Trophoblast cell (in vitro differentiated cells and primary cell): ENCODE results near the gene TNFSF13.

Experiments used
- DNase-seq, 2 donors: peaks; one replicate each; pipeline ENCODE4 v3.0.0-alpha.2; 2016
- H2AFZ ChIP-seq: 2 replicates; pipeline ENCODE4 v1.6.1; 2013; ENCODE audit warnings: low read length, moderate library complexity, mild to moderate bottlenecking; ENCODE audit not compliant: insufficient read depth, poor library complexity
- H2AK5ac ChIP-seq: 2 replicates; pipeline ENCODE4 v1.6.1; 2013; ENCODE audit warnings: mild to moderate bottlenecking, low read length
- H2BK120ac ChIP-seq: 2 replicates; pipeline ENCODE4 v1.6.1; 2013; ENCODE audit warnings: low read length, mild to moderate bottlenecking, moderate library complexity; ENCODE audit not compliant: insufficient read depth, poor library complexity
- H2BK12ac ChIP-seq: 2 replicates; pipeline ENCODE4 v1.6.1; 2013; ENCODE audit warnings: mild to moderate bottlenecking, low read length, moderate library complexity
- H2BK5ac ChIP-seq: 2 replicates; pipeline ENCODE4 v1.6.1; 2013; ENCODE audit warnings: low read length, low read depth, moderate library complexity, mild to moderate bottlenecking; ENCODE audit not compliant: poor library complexity
- H3K14ac ChIP-seq: 2 replicates; pipeline ENCODE4 v1.6.1; 2013; ENCODE audit warnings: mild to moderate bottlenecking, low read length
- H3K18ac ChIP-seq: 2 replicates; pipeline ENCODE4 v1.6.1; 2013; ENCODE audit warnings: mild to moderate bottlenecking, low read length
- H3K23ac ChIP-seq: 2 replicates; pipeline ENCODE4 v1.6.1; 2013; ENCODE audit warnings: low read length
- H3K27ac ChIP-seq: 2 replicates; pipeline ENCODE4 v1.5.1; 2013; ENCODE audit warnings: low read depth, mild to moderate bottlenecking, inconsistent platforms, low read length, moderate library complexity
- H3K27me3 ChIP-seq: 2 replicates; pipeline ENCODE4 v1.6.1; 2013; ENCODE audit warnings: inconsistent platforms, mild to moderate bottlenecking, low read length, moderate library complexity; ENCODE audit not compliant: insufficient read depth
- H3K36me3 ChIP-seq, 2 experiments: 1 replicate in 1 of 2; 2 replicates in 1 of 2; pipeline ENCODE4 v1.6.1; 2013; ENCODE audit warnings: low read length in 2 of 2, mild to moderate bottlenecking in 2 of 2, moderate library complexity in 1 of 2; ENCODE audit not compliant: insufficient read depth in 2 of 2, control insufficient read depth in 1 of 2
- H3K4ac ChIP-seq: 2 replicates; pipeline ENCODE4 v1.6.1; 2013; ENCODE audit warnings: low read depth, mild to moderate bottlenecking, low read length, moderate library complexity
- H3K4me1 ChIP-seq, 2 experiments: 1 replicate in 1 of 2; 2 replicates in 1 of 2; pipeline ENCODE4 v1.6.1; 2013; ENCODE audit warnings: low read length in 2 of 2, mild to moderate bottlenecking in 2 of 2, moderate library complexity in 1 of 2; ENCODE audit not compliant: insufficient read depth in 2 of 2, control insufficient read depth in 1 of 2
- H3K4me2 ChIP-seq: 2 replicates; pipeline ENCODE4 v1.6.1; 2013; ENCODE audit warnings: inconsistent platforms, mild to moderate bottlenecking, low read length, moderate library complexity
- H3K4me3 ChIP-seq: 2 replicates; pipeline ENCODE4 v1.5.1; 2013; ENCODE audit warnings: mild to moderate bottlenecking, low read depth, low read length, inconsistent platforms
- H3K79me1 ChIP-seq: one replicate; pipeline ENCODE4 v1.6.1; 2013; ENCODE audit warnings: low read length
- H3K79me2 ChIP-seq: 2 replicates; pipeline ENCODE4 v1.6.1; 2013; ENCODE audit warnings: low read length, mild to moderate bottlenecking; ENCODE audit not compliant: control insufficient read depth, insufficient read depth, poor library complexity
- H3K9ac ChIP-seq: 2 replicates; pipeline ENCODE4 v1.6.1; 2013; ENCODE audit warnings: mild to moderate bottlenecking, low read length
- H3K9me3 ChIP-seq: 2 replicates; pipeline ENCODE4 v1.6.1; 2013; ENCODE audit warnings: low read depth, mild to moderate bottlenecking, control low read depth, inconsistent platforms, low read length; ENCODE audit not compliant: insufficient read depth
- H4K12ac ChIP-seq: 2 replicates; pipeline ENCODE4 v1.6.1; 2013; ENCODE audit warnings: low read depth, mild to moderate bottlenecking, low read length, moderate library complexity
- H4K8ac ChIP-seq: 2 replicates; pipeline ENCODE4 v1.6.1; 2013; ENCODE audit warnings: low read depth, mild to moderate bottlenecking, low read length, moderate library complexity
- H4K91ac ChIP-seq: one replicate; pipeline ENCODE4 v1.6.1; 2013; ENCODE audit warnings: low read depth, mild to moderate bottlenecking, low read length, moderate library complexity
- WGBS: extraction: QIAGEN DNeasy Blood & Tissue Kit; methylation state at CpG from one replicate; pipeline ENCODE4 v1.1.7; 2013; ENCODE audit warnings: missing lambda C conversion rate; ENCODE audit not compliant: insufficient read length, insufficient coverage; ENCODE audit errors: extremely low coverage; 5-methylcytosine and 5-hydroxymethylcytosine counted together

The TNFSF13 gene

DNA sequence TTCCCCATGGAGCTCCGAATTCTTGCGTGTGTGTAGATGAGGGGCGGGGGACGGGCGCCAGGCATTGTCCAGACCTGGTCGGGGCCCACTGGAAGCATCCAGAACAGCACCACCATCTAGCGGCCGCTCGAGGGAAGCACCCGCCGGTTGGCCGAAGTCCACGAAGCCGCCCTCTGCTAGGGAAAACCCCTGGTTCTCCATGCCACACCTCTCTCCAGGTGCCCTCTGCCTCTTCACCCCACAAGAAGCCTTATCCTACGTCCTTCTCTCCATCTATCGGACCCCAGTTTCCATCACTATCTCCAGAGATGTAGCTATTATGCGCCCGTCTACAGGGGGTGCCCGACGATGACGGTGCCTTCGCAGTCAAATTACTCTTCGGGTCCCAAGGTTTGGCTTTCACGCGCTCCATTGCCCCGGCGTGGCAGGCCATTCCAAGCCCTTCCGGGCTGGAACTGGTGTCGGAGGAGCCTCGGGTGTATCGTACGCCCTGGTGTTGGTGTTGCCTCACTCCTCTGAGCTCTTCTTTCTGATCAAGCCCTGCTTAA lies 2.6 kb downstream of the TNFSF13 start:
- peak; percentile 87 to 94 for DNase-seq
- Histone ChIP-seq H3K23ac (no peak overlapping the region), H3K9ac (peak overlapping the region; percentile 68), H3K4me3 (peak overlapping the region; percentile 92), H4K8ac (peak overlapping the region; percentile 96), H2AK5ac (peak overlapping the region; percentile 11), H3K4ac (peak overlapping the region; percentile 71), H3K9me3 (no peaks in the 10 kb centered on the region), H3K4me1 (peaks cover 4 to 12% of the 10 kb centered on the region in 2 experiments), H4K12ac (peak overlapping the region; percentile 14), H3K79me1 (peaks cover 11% of the 10 kb centered on the region), H3K27me3 (no peaks in the 10 kb centered on the region), H3K79me2 (peaks cover 11% of the 10 kb centered on the region), H3K18ac (peak overlapping the region; percentile 47), H3K14ac (peak overlapping the region; percentile 59), H4K91ac (peak overlapping the region; percentile 85), H3K36me3 (peaks cover 22 to 25% of the 10 kb centered on the region in 2 experiments), H3K4me2 (peak overlapping the region; percentile 97), H3K27ac (peak overlapping the region; percentile 38), H2BK5ac (peak overlapping the region; percentile 78), H2BK12ac (peak overlapping the region; percentile 1), H2AFZ (peak overlapping the region; percentile 96), H2BK120ac (peak overlapping the region; percentile 75)
- WGBS = no CpG with 5 or more reads among the region's 32 CpGs

DNA sequence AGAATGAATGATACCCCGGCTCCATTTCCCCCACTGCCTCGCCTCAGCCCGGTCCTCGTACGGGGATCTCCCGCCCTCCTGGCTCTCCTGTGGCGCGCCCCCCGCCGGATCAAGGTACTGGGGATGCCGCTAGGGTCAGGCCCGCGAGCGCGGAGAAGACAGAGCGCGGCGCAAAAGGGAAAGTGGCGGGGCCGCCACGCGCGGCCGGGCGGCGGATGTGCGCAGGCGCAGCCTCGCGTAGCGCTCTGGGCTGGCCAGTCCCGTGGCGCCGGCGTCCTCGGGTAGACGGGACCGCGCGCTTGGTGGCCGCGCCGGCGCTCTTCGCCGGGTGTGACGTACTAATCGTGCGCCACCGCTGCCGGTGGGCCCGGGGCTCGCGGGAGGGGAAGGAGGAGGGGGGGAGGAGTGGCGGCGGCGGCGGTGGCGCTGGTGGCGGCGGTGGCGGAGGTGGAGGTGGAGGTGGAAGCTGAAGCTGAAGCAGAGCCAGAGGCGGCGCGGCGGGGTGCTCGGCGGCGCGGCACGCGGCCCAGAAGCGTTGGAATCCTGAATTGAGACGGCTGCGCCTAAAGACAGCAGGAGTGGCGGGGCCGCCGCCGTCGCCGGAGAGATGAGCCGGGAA lies 3.1 kb downstream of the TNFSF13 start, which contains the start of gene SENP3:
SENP3 (plus strand) TSS at position 331 of the 619 bp plus-strand sequence. CDS start 1,158 bp downstream, outside the sequence.
- H4K12ac ChIP-seq = peak within 1 kb of the TSS; percentile 95
- H2BK5ac ChIP-seq = peak within 1 kb of the TSS; percentile 78
- H3K79me2 ChIP-seq = peaks cover 11% of the 10 kb centered on the region
- WGBS = no CpG with 5 or more reads among the region's 82 CpGs
- no peak within 1 kb of the TSS for H3K23ac ChIP-seq
- H3K27me3 ChIP-seq = no peaks in the 10 kb centered on the region
- peak within 1 kb of the TSS; percentile 38 for H3K27ac ChIP-seq
- H3K4me2 ChIP-seq = peak within 1 kb of the TSS; percentile 97
- peak within 1 kb of the TSS; percentile 98 for H2AFZ ChIP-seq
- H2AK5ac ChIP-seq = peak within 1 kb of the TSS; percentile 79
- peak within 1 kb of the TSS; percentile 92 for H3K4me3 ChIP-seq
- peak within 1 kb of the TSS; percentile 93 for H3K18ac ChIP-seq
- peaks cover 23 to 27% of the 10 kb centered on the region in 2 experiments for H3K36me3 ChIP-seq
- H3K4ac ChIP-seq = peak within 1 kb of the TSS; percentile 85
- H3K9me3 ChIP-seq = no peaks in the 10 kb centered on the region
- peak within 1 kb of the TSS; percentile 86 for H4K91ac ChIP-seq
- peak within 1 kb of the TSS; percentile 1 for H2BK12ac ChIP-seq
- H3K79me1 ChIP-seq = peaks cover 11% of the 10 kb centered on the region
- DNase-seq = peak; percentile 86 to 92
- H3K14ac ChIP-seq = peak within 1 kb of the TSS; percentile 90
- H3K9ac ChIP-seq = peak within 1 kb of the TSS; percentile 86
- H2BK120ac ChIP-seq = peak within 1 kb of the TSS; percentile 75
- peaks cover 4 to 12% of the 10 kb centered on the region in 2 experiments for H3K4me1 ChIP-seq
- H4K8ac ChIP-seq = peak within 1 kb of the TSS; percentile 98

DNA sequence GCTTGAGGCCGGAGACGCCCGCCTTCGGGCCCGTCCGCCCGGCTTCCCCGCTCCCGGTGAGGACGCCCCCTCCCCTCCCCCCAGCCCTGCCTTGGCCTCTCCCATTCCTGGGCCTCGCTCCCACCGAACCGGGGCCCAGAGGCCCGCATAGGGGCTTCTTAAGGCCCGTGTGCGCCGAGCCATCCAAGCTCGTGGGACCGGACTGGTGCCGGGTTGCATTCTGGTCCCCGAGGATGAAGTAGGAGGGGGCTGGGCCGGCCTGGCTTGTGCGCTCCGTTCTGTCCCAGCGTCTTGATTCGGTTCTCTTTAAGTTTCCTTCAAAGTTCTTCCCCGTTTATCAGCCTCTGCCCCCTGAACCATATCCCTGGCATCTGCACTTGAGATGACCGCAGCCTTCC lies 3.7 kb downstream of the TNFSF13 start:
- peak overlapping the region; percentile 83 for H3K4ac ChIP-seq
- peak overlapping the region; percentile 98 for H2AFZ ChIP-seq
- H3K23ac ChIP-seq = no peak overlapping the region
- H4K8ac ChIP-seq = peak overlapping the region; percentile 98
- WGBS = no CpG with 5 or more reads among the region's 28 CpGs
- H4K12ac ChIP-seq = peak overlapping the region; percentile 84
- peak overlapping the region; percentile 86 for H3K9ac ChIP-seq
- H3K9me3 ChIP-seq = no peaks in the 10 kb centered on the region
- H3K14ac ChIP-seq = peak overlapping the region; percentile 85
- peaks cover 4 to 12% of the 10 kb centered on the region in 2 experiments for H3K4me1 ChIP-seq
- H3K4me2 ChIP-seq = peak overlapping the region; percentile 87
- H2BK120ac ChIP-seq = peak overlapping the region; percentile 66
- H3K18ac ChIP-seq = peak overlapping the region; percentile 93
- peaks cover 11% of the 10 kb centered on the region for H3K79me2 ChIP-seq
- H3K36me3 ChIP-seq = peaks cover 27 to 29% of the 10 kb centered on the region in 2 experiments
- peak overlapping the region; percentile 86 for H4K91ac ChIP-seq
- H2BK5ac ChIP-seq = peak overlapping the region; percentile 77
- no peak overlapping the region for H2BK12ac ChIP-seq
- DNase-seq = no peak
- H2AK5ac ChIP-seq = peak overlapping the region; percentile 79
- H3K27me3 ChIP-seq = no peaks in the 10 kb centered on the region
- H3K79me1 ChIP-seq = peaks cover 11% of the 10 kb centered on the region
- peak overlapping the region; percentile 29 for H3K27ac ChIP-seq
- peak overlapping the region; percentile 92 for H3K4me3 ChIP-seq

GRCh38 chr17:7563115-7563869 lies 4.7 kb downstream of the TNFSF13 start:
- H3K4me3 ChIP-seq = no peak overlapping the region
- no peak overlapping the region for H2BK120ac ChIP-seq
- H3K4ac ChIP-seq = peak overlapping the region; percentile 83
- no peak for DNase-seq
- no peak overlapping the region for H3K14ac ChIP-seq
- H3K79me2 ChIP-seq = peaks cover 11% of the 10 kb centered on the region
- H2BK12ac ChIP-seq = no peak overlapping the region
- H2AK5ac ChIP-seq = no peak overlapping the region
- peak overlapping the region; percentile 87 for H3K4me2 ChIP-seq
- H3K79me1 ChIP-seq = peaks cover 11% of the 10 kb centered on the region
- H3K27ac ChIP-seq = no peak overlapping the region
- no peaks in the 10 kb centered on the region for H3K27me3 ChIP-seq
- H2AFZ ChIP-seq = no peak overlapping the region
- no peak overlapping the region for H2BK5ac ChIP-seq
- no peaks in the 10 kb centered on the region for H3K9me3 ChIP-seq
- H4K91ac ChIP-seq = no peak overlapping the region
- WGBS = no CpG with 5 or more reads among the region's 30 CpGs
- H3K23ac ChIP-seq = no peak overlapping the region
- H3K36me3 ChIP-seq = peaks cover 32% of the 10 kb centered on the region in 2 experiments
- no peak overlapping the region for H4K8ac ChIP-seq
- no peak overlapping the region for H3K18ac ChIP-seq
- no peak overlapping the region for H3K9ac ChIP-seq
- H3K4me1 ChIP-seq = peaks cover 0 to 10% of the 10 kb centered on the region in 2 experiments
- no peak overlapping the region for H4K12ac ChIP-seq
